MM.1S (cell line): Measurements from ENCODE around the gene TCEAL8.

Experiments used
- CTCF ChIP-seq: fragments of 300-600 bp; sonication (generic); IDR thresholded peaks from 2 replicates; pipeline ENCODE4 v1.5.1; 2016; ENCODE audit warnings: antibody characterized with exemption, low read length, mixed read lengths
- EZH2 ChIP-seq: fragments of 300-600 bp; sonication (generic); optimal IDR thresholded peaks from 2 replicates; pipeline ENCODE3; 2017; ENCODE audit warnings: low read depth, mild to moderate bottlenecking, antibody characterized with exemption, low read length, mixed read lengths
- EZH2phosphoT487 ChIP-seq: fragments of 300-600 bp; sonication (generic); IDR thresholded peaks from 2 replicates; pipeline ENCODE4 v1.6.1; 2018; ENCODE audit warnings: antibody characterized with exemption, low read length

GRCh38 chrX:103212749-103213457 lies 42.1 kb downstream of the TCEAL8 start:
- TF ChIP-seq EZH2 (no peak), CTCF (no peak), EZH2phosphoT487 (no peak)
